ENCODE measurements around the gene DMAC2.
A peak's percentile ranks its signal among the peaks of the same experiment; 100 is the strongest.
"Not testable (repeated sequence)": the region's sequence is repeated elsewhere in the genome, so short reads cannot be mapped to it uniquely, and the experiment has no call there.

The DMAC2 gene

DNA sequence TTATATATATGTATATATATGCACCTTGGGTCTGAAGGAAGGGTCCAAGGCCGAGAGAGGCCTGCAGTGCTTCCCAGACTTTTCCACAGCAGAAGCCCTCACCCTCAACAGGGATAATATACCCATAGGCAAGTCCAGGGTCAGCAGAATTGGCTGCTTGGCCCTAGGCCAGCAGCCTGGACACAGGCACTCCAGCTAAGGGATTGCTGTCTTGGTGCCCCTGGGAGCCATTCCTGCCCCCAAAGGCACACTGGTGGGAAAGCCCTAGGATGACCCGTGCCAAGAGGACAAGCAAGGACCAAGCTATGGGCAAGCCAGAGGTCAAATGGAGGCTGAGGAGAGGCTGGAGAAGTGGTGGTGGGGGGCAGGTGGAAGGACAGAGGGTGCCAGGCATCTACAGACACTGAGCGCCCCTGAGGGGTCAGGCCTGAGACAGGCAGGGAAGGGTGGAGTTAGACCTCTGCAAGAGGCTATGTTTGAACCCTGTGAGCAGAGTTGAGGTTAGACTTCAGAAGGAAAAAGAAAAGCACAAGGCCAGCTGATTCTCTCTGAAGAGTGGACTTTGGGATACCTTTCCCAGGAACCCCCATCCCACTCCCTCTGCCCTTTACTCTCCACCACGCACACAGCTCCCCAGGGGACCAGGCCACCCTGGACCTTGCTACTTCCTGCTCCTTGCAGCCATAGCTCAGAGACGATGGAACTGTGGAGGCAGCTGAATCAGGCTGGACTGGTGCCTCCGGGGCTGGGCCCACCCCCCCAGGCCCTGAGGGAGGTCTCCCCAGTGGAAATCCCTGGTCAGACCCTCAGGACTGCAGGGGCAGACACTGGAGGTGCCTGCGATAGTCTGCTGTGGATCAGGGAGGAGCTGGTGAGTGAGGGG lies 3.0 kb upstream of the DMAC2 start, which contains the start of gene ERICH4:
Gene ERICH4, plus strand, starts transcription at position 684 of the 883 bp plus-strand sequence. Its CDS starts 14 bp downstream, at position 698.
- no peak for DNase-seq

DNA sequence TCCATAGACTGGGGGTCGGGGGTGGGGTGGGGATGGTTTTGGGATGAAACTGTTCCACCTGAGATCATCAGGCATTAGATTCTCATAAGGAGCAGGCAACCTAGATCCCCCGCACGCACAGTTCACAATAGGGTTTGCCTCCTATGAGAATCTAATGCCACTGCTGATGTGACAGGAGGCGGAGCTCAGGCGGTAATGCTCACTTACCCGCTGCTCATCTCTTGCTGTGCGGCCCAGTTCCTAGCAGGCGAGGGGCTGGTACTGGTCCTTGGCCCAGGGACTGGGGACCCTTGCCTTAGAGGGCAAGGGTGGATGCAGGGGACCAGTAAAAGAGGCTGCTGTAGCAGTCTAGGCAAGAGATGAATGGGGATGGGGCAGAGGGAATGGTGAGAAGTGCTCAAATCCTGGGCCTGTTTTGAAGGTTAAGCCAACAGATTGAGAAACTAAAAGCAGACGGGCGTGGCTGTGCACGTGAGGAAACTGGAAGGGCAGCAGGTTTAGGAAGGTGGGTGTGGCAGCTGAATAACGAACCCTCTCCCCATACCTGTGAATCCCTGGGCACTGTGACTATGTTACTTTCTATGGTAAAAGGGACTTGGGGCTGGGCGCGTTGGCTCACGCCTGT lies 1.7 kb upstream of the DMAC2 start:
- DNase-seq, result no peak

DNA sequence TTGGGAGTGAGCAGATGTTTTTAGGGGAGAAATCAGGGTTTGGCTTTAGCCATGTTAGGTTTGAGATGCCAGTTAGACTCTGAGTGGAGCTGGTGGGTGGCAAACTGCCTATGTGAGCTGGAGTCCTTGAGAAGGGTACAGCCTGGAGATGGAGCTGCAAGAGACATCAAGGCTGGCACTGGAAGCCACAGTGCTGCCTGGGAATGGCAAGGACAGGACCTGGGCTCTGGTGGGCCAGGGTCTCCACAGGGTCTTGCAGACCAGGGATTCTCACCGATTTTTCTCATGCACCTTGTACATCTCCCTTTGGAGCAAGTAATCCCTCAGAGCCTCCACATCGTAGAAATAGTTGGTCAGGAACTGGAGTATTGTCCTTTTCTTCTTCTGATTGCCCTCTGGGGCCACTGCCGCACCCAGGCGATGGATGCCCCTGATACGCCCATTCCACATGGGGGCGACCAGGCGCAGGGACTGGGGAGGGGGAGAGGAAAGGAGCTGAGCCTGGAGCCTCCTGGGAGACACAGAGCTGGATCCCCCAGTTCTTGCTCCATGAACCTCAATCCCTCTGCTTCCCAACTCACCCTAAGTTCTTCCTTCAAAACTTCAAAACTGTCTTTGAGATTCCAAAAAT lies 1.7 kb downstream of the DMAC2 start:
- DNase-seq, result no peak

DNA sequence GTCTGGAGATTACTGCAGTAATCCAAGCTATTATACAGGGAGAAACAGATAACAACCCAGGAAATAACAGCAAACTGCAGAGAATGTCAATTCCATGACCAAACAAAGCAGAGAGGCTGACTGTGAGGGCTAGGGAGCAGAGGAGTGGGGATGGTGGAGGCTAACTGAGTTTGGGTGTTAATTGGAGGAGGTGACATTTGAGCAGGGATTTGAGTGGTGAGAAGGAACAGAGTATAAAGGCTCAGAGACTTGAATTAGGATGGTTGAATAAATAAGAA lies 3.1 kb downstream of the DMAC2 start:
- no peak for DNase-seq

DNA sequence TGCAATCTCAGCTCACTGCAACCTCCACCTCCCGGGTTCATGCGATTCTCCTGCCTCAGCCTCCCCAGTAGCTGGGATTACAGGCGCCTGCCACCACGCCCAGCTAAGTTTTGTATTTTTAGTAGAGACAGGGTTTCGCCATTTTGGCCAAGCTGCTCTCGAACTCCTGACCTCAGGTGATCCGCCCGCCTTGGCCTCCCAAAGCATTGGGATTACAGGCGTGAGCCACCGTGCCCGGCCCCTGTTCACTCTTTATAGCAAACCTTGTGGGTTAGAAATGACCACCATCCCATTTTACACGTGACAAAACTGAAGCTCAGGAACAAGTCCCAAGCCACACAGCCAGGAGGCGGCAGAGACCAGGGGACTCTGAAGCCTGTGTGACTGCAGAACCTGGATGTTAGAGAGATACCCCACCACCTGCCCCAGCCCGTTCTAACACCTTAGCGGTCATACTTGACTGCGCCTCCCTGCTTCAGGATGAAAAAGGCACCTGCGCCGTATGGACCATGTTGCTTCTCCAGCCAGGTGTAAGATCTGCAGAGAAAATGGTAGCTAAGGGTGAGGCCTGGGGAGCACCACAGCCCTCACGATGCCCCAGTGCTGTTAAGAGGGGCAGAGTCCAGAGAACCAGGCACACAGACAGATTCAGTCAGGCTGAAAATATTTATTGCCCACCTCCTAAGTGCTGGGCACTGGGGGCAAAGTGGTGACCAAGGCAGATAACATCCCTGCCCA lies 3.6 kb downstream of the DMAC2 start:
- DNase-seq, result no peak

DNA sequence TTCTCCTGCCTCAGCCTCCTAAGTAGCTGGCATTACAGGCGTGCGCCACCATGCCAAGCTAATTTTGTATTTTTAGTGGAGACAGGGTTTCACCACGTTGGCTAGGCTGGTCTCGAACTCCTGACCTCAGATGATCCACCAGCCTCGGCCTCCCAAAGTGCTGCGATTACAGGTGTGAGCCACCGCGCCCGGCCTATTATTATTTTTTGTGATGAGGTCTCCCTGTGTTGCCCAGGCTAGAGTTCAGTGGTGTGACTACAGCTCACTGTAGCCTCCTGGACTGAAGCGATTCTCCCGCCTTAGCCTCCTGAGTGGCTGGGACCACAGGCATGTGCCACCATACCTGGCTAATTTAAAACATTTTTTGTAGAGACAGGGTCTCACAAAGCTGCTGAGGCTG lies 4.3 kb downstream of the DMAC2 start:
- DNase-seq, result not testable (repeated sequence)

DNA sequence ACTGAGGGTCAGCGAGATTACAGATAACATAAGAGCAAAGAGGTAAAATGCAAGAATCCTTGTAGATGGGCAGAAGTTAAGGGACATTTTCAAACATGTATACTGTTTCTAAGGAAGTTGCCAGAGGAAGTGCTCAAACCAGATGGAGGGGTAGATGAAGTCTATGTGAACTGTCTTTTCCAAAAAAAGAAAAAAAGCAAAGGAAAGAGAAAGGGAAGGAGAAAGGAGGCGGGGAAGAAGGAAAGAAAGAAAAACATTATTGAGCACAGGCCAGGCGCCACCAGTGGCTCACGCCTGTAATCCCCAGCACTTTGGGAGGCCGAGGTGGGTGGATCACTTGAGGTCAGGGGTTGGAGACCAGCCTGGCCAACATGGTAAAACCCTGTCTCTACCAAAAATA lies 5.3 kb downstream of the DMAC2 start:
- no peak for DNase-seq

DNA sequence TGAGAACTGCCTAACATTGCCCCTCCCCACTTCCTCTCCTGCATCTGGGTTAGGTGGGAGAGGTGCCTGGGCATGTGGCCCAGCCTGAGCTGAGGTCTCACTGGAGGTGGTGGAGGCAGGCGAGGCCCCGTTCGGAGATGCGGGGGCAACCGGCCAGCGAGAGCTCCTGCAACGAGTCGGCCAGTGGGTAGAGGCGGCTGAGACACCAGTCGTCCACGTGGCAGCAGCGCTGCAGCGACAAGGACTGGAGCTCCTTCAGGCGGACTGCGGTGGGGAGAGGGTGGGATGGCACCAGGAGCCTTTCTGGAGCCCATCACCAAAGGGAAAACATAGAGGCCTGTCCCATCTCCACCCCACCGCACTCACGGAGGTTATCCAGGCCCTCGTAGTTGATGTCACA lies 6.5 kb downstream of the DMAC2 start:
- no peak for DNase-seq

DNA sequence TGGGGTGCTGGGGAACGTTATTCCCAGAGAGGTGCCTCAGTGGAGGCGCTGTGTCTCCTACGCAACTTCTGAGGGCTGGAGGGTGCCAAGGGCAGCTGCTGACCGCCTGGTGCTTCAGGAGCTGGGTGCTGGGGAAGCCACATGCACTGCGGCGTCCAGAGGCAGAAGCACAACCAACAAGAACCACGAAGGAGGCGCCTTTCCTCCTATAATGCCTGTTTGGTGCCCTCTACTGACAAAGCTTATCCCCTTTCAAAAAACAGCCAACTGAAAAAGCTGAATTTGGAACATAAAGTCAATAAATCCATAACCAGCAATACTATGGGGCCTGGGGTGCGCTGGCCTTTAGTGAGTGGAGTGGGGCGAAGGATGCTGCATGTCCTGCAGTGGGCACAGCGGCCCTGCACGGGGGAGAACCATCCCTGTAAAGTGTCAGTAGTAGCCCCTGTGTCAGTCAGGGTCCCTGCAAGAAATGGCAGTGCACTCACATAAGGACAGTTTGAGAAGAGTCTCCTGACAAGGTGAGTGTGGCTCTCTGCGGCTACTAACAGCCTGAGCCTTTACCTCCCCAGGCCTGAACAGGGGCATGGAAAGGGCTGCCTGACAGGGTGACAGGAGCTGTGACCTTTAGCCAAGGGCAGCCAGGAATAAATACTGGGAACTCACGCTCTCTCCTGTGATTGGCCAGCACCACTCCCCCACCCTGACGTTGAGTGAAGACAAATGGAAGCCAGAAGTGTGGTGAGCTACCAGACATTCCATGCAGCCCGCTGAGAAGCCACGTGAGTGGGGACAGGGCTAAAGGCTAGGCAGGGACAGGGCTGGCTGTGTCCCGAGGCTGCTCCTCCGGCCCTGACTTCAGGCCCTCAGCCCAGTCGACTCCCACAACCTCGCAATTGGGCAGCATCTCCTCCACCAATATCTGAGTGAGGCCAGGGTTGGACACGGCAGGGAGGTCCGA lies 8.0 kb downstream of the DMAC2 start:
- no peak for DNase-seq

DNA sequence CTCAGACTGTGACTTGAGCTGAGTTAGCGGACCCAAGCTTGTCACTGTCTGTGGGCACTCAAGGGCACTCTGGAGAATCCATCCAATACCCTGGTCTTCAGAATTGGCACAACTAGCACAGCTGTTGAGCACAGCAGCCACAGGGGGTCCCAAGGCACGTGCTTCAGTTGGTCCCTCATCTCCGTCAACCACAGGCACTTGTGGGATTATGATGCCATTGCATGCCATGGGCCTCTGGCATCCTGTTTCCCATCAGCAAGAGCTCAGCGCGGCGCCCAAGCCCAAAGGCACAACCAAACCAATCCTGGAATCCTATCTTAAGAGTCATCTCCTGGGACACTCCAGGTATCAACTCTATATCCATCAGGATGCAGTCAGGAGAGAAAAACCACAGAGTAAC lies 8.8 kb downstream of the DMAC2 start:
- no peak for DNase-seq

DNA sequence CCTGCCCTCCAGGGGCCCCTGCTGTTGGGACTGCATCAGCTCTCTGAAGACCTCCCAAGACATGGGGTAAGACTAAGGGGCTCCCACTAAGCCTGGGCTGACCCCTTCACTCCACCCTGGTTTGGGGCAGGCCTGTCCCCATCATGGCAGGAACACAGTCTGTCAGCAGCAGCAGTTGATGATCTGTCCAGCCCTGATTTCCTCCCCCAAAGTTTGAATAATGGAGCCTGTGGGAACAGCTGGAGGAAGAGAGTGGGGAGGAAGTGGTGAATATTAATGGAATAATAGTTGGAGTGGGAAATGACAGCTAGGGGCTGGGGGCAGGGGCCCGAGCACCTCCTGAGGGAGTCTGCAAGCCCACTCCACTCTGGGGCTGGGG lies 11.2 kb downstream of the DMAC2 start:
- no peak for DNase-seq

DNA sequence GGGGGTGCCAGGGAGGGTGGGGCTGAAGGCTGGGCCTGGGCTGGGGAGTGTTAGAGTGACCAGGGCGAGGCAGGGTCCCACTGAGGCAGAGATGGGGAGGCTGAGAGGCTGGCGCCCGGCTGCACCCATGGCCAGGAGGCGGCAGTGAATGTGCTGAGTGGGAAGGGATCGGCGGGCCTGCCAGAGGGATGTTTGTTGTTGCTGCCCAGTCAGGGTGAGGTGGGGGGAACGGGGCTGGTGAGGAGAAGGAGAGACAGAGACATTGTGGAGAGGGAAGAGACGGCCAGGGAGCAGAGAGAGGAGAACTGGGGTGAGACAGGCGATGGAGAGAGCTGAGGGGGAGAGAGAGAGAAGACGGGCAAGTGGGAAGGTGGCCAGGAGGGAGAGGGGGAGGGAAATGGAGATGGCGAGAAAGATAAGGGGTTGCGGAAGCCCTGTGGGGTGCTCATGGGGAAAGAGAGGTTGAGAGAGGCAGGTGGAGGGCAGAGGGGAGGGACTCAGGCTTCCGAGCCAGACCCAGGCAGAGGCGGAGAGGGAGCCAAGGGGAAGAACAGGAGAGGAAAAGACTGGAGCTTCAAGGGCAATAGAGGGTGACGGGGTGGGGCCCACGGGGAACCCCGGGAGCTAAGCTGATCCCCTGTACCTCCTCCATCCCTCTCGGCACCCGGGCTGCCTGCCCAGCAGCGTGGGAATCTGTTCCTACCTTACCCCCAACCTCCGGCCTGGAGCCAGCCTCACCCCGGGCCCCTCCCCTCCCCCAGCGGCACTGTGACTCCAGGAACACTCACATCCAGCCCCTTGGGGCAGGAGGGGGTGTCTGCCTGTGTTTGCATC lies 11.8 kb downstream of the DMAC2 start:
- DNase-seq, result peak in 1 of 4 experiments; percentile 6

DNA sequence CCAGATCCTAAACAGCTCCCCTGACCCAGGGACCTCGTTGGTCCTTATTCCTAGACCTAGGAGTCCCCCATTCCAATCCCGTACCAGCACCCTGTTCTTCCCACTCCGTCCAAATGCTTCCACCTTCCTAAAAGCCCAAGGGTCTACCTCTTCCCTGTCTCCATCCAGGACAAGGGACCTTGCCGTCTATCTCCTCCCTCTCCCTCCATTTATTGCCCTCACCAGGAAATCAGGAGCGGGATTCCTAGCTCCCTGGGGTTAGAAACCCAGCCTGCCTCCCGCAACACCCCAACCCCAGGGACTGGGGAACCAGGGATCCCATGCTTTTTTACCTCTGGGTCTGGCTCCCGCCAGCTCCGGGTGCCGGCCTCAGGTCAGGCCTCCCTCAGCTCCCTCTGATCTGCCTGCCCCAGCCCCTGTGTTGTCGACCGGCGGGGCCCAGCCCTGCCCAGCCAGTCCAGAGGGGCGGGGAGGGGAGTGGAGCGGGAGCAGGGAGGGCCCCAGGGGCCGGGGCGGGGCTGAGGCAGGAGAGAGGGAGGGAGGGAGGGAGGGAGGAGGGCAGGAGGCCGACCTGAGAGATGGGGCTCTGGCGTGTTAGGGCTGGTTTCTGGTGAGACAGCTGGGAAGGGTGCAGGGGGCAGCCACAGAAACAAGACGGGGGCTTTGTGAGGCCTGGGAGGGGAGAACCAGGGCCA lies 12.6 kb downstream of the DMAC2 start, which contains the start of gene B3GNT8:
Gene B3GNT8, minus strand, starts transcription at position 423 of the 695 bp plus-strand sequence. CDS start 596 bp downstream, outside the sequence.
- DNase-seq, result peak in 1 of 4 experiments; percentile 7

DNA sequence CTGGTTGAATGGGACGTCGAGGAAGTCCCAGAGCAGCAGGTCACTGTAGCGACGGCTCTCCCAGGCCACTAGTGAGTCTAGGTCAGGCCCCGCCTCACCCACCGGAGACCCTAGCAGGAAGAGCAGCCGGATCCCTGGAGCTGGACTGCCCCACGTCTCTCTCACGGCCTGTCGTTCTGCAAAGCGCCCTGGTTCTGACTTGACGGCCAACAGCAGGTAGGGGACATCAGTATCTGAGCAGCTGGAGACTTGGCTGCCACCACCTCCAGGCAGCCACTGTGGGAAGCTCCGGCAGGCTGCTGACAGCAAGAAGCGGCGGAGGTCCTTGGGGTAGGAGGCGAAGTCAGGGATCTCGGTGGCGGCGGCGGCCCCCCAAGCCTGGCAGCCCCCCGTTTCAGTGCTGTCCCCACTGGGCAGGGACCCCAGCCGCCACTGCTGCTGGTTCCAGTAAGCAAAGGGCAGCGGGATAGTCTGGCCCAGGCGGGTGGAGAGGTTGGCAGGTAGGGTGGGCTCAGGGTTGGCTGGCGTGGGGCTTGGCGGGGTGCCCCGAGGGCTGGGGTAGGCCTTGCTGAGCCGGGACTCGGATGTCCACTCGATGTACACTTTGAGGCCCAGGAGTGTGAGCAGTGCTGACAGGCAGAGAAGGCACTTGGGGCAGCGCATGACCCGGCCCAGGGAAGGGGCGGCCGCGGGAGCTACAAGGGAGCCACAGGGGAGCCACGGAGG lies 13.4 kb downstream of the DMAC2 start:
- DNase-seq, result no peak

DNA sequence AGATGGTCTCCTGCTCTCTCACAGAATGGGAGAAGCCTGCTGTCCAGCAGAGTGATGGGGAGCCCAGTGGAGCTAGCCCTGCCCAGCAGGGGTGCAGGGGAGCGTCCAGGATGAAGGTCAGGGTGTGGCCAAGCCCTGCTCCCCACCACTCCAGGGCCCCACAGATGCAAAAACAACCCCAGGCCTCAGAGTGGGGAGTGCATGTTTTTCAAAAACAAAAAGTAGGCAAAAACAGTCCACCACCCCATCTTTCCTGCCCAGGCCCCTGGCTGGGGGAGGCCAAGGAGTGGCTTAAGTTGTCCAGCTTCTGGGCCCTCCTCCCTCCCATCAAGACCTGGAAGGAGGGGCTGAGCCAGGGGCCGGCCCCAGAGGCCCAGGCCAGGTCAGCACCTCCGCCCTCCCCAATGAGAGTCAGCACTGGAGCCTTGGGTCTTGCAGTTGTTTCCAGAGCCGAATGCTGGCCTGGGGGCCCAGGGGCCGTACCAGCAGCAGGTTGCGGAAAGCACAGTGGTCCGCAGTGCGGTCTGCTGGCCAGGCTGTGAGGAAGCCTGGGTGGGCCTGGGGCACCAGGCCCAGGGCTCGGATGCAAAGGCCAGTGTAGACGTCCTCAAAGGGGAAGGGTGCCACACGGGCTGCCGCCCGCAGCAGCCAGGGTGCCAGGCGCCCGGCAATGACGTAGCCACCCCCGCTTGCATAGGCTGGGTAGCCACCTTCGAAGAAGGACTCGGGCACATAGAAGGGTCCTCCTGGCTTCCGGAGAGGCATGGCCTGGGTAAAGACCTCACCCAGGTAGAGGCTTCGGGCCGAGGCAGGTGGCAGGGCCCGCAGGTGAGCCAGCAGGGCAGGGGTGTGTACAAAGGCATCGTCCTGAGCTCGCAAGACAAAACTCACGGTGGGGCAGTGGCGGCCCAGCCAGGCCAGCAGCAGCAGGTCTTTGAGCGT lies 14.3 kb downstream of the DMAC2 start:
- DNase-seq, result no peak

DNA sequence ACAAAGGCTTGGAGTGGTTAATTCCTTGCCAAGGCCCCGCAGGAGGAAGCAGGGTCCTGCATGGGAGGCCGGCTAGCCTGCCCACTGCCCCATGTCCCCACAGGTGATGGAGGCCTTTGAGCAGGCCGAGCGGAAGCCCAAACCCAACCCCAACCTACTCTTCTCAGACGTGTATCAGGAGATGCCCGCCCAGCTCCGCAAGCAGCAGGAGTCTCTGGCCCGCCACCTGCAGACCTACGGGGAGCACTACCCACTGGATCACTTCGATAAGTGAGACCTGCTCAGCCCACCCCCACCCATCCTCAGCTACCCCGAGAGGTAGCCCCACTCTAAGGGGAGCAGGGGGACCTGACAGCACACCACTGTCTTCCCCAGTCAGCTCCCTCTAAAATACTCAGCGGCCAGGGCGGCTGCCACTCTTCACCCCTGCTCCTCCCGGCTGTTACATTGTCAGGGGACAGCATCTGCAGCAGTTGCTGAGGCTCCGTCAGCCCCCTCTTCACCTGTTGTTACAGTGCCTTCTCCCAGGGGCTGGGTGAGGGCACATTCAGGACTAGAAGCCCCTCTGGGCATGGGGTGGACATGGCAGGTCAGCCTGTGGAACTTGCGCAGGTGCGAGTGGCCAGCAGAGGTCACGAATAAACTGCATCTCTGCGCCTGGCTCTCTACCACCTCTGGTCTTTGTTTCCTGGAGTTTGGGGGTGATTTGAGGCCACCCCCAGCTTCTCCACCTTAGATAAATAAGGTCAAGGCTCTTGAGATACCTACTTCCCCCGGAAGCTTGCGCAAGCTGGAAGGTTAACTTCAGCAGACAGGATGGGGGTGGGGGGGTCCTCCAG lies 15.2 kb downstream of the DMAC2 start:
- no peak for DNase-seq

DNA sequence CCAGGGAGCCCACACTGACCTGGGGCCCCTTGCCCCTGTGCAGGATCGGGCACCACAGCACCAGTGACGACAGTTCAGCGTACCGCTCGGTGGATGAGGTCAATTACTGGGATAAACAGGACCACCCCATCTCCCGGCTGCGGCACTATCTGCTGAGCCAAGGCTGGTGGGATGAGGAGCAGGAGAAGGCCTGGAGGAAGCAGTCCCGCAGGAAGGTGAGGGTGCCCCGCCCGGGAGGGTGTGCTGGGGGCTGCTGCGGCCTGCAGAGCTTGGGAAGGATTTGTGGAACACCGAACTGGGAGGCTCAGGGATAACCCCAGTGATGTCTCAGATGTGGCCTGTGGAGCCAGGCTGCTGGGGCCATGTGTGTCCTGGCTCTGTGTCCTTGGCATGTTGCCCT lies 16.8 kb downstream of the DMAC2 start:
- DNase-seq, result no peak

DNA sequence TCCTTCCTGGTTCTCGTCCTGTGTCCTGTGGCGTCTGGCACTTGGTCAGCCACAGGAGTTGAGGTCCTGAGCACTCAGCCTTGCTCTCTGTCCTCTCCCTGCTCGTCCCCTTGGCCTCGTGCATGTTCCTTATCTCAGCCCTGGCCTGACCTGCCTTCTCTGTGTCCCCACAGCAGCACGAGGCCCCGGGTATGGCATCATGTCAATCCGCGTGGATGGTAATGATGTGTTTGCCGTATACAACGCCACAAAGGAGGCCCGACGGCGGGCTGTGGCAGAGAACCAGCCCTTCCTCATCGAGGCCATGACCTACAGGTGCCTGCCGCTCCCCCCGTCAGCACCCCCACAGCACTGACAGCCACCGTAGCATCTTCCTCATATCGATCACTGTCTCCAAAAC lies 17.3 kb downstream of the DMAC2 start:
- no peak for DNase-seq
